Bronchial epithelial cell (primary cell): ENCODE measurements around the gene TNFRSF21. TPM values are rescaled to one million over a fixed set of nuclear protein-coding genes. Genes with fewer than 3 reads are reported as not detected.

Experiments used
- DNase-seq: peaks from one replicate; pipeline ENCODE4 v3.0.0-alpha.2; 2010; ENCODE audit warnings: low read depth
- FAIRE-seq: peaks from 2 replicates; lab custom pipeline; 2011; peaks lifted over from hg19 to GRCh38; lab: Jason Lieb, UNC
- H3K27me3 ChIP-seq: 2 replicates; pipeline ENCODE4 v1.5.1; 2011; ENCODE audit warnings: low read length; ENCODE audit not compliant: control insufficient read depth, insufficient read depth
- H3K36me3 ChIP-seq: 2 replicates; pipeline ENCODE4 v1.5.1; 2011; ENCODE audit warnings: low read length; ENCODE audit not compliant: control insufficient read depth, insufficient read depth
- H3K4me3 ChIP-seq: 2 replicates; pipeline ENCODE4 v1.5.1; 2011; ENCODE audit warnings: mild to moderate bottlenecking, low read depth, low read length, control low read depth
- CTCF ChIP-seq: IDR thresholded peaks from 2 replicates; pipeline ENCODE4 v1.5.1; 2011; ENCODE audit warnings: mild to moderate bottlenecking, moderate library complexity, low read length, control low read depth, inconsistent platforms; ENCODE audit not compliant: insufficient read depth, severe bottlenecking
- total RNA-seq: library from RNA; depleted of rRNA; stranded (reverse); fragments of >200 nt; gene quantifications from 2 replicates; pipeline ENCODE4 v1.2.1, GENCODE V29; 2014

TNFRSF21 gene
- total RNA-seq, 1 donor from 2014 or later = 42.4 TPM

- H3K4me3 ChIP-seq = no peak overlapping the region
- DNase-seq (peak; percentile 26), FAIRE-seq (no peak)
- H3K36me3 ChIP-seq = peaks cover 18% of the 10 kb centered on the region
- no peak for TF ChIP-seq CTCF
- H3K27me3 ChIP-seq = no peaks in the 10 kb centered on the region
Observed at GRCh38 chr6:47254906-47255305, 54.8 kb downstream of the TNFRSF21 start.

GRCh38 chr6:47254051-47254450 lies 55.7 kb downstream of the TNFRSF21 start:
- Histone ChIP-seq H3K4me3 (no peak overlapping the region), H3K27me3 (no peaks in the 10 kb centered on the region), H3K36me3 (peaks cover 18% of the 10 kb centered on the region)
- no peak for DNase-seq
- TF ChIP-seq CTCF = no peak
- no peak for FAIRE-seq

GRCh38 chr6:47253136-47253535 lies 56.6 kb downstream of the TNFRSF21 start:
- no peaks in the 10 kb centered on the region for H3K27me3 ChIP-seq
- no peak overlapping the region for H3K4me3 ChIP-seq
- FAIRE-seq (no peak), DNase-seq (no peak)
- TF ChIP-seq CTCF = no peak
- peaks cover 18% of the 10 kb centered on the region for H3K36me3 ChIP-seq

GRCh38 chr6:47252633-47253032 lies 57.1 kb downstream of the TNFRSF21 start:
- no peak for TF ChIP-seq CTCF
- Histone ChIP-seq H3K4me3 (no peak overlapping the region), H3K36me3 (peaks cover 17% of the 10 kb centered on the region), H3K27me3 (no peaks in the 10 kb centered on the region)
- DNase-seq (no peak), FAIRE-seq (no peak)

- FAIRE-seq = no peak
- no peak for TF ChIP-seq CTCF
- H3K36me3 ChIP-seq = peaks cover 17% of the 10 kb centered on the region
- no peaks in the 10 kb centered on the region for H3K27me3 ChIP-seq
- H3K4me3 ChIP-seq = no peak overlapping the region
- no peak for DNase-seq
Observed at GRCh38 chr6:47251396-47251795, 58.3 kb downstream of the TNFRSF21 start.

- Histone ChIP-seq H3K36me3 (peaks cover 17% of the 10 kb centered on the region), H3K27me3 (no peaks in the 10 kb centered on the region), H3K4me3 (no peak overlapping the region)
- TF ChIP-seq CTCF = no peak
- DNase-seq (no peak), FAIRE-seq (no peak)
Observed at GRCh38 chr6:47250302-47250701, 59.4 kb downstream of the TNFRSF21 start.
